Liver (tissue), 9 donors: ENCODE measurements around the gene EPB41L1. TPM values are rescaled to one million over a fixed set of nuclear protein-coding genes. Genes with fewer than 3 reads are reported as not detected.

ENCODE experiments used
- DNase-seq: peaks from one replicate; pipeline ENCODE4 v3.0.0-alpha.2; 2017; ENCODE audit warnings: low spot score
- H3K27ac ChIP-seq, 2 donors: one replicate each; pipeline ENCODE4 v1.7.0; 2013; ENCODE audit warnings: inconsistent platforms in 2 of 2, low read length in 2 of 2, control low read depth in 1 of 2, low read depth in 1 of 2, mild to moderate bottlenecking in 1 of 2
- H3K27me3 ChIP-seq, 4 donors: one replicate each; pipeline versions ENCODE4 v1.6.1 to v1.7.0; 2013; ENCODE audit warnings: low read length in 3 of 4, inconsistent platforms in 1 of 4, mild to moderate bottlenecking in 1 of 4, moderate library complexity in 1 of 4; ENCODE audit not compliant: control insufficient read depth in 4 of 4, insufficient read depth in 4 of 4
- H3K36me3 ChIP-seq, 4 donors: one replicate each; pipeline versions ENCODE4 v1.6.1 to v1.7.0; 2013; ENCODE audit warnings: low read length in 3 of 4, mild to moderate bottlenecking in 3 of 4, low read depth in 1 of 4, moderate library complexity in 1 of 4; ENCODE audit not compliant: control insufficient read depth in 4 of 4, insufficient read depth in 3 of 4
- H3K4me1 ChIP-seq, 4 donors: one replicate each; pipeline versions ENCODE4 v1.6.1 to v1.7.0; 2013; ENCODE audit warnings: low read length in 3 of 4, mild to moderate bottlenecking in 3 of 4, moderate library complexity in 1 of 4; ENCODE audit not compliant: control insufficient read depth in 4 of 4, insufficient read depth in 4 of 4
- H3K4me3 ChIP-seq, 3 donors: one replicate each; pipeline versions ENCODE4 v1.6.1 to v1.7.0; 2013; ENCODE audit warnings: low read length in 3 of 3, control low read depth in 1 of 3, low read depth in 1 of 3, mild to moderate bottlenecking in 1 of 3
- H3K9ac ChIP-seq, 2 donors: one replicate each; pipeline ENCODE4 v1.7.0; 2013; ENCODE audit warnings: low read length in 2 of 2, mild to moderate bottlenecking in 2 of 2, moderate library complexity in 2 of 2, control low read depth in 1 of 2, low read depth in 1 of 2
- H3K9me3 ChIP-seq, 4 donors: one replicate each; pipeline versions ENCODE4 v1.6.1 to v1.7.0; 2013; ENCODE audit warnings: low read length in 3 of 4; ENCODE audit not compliant: control insufficient read depth in 4 of 4
- ATF3 ChIP-seq: IDR thresholded peaks from 2 replicates; pipeline ENCODE4 v1.6.1; 2016; ENCODE audit warnings: antibody characterized with exemption
- CTCF ChIP-seq: fragments of 150-350 bp; IDR thresholded peaks from 2 replicates; pipeline ENCODE4 v1.5.1; 2017; ENCODE audit warnings: improper control_type of control experiment, low read depth, low read length; ENCODE audit not compliant: missing input control
- EGR1 ChIP-seq, 2 donors: IDR thresholded peaks; 2 replicates each; pipeline ENCODE4 v1.6.1; 2016 to 2018; ENCODE audit warnings: antibody characterized with exemption in 2 of 2, low read depth in 2 of 2
- FOXA1 ChIP-seq: IDR thresholded peaks from 2 replicates; pipeline ENCODE4 v1.6.1; 2016; ENCODE audit warnings: antibody characterized with exemption
- FOXA2 ChIP-seq: IDR thresholded peaks from 2 replicates; pipeline ENCODE4 v1.6.1; 2016; ENCODE audit warnings: antibody characterized with exemption
- GABPA ChIP-seq, 2 donors: IDR thresholded peaks in 1 of 2; conservative IDR thresholded peaks in 1 of 2; 2 replicates each; pipeline ENCODE4 v1.6.1; 2016; ENCODE audit warnings: antibody characterized with exemption in 2 of 2, mild to moderate bottlenecking in 1 of 2, moderate library complexity in 1 of 2
- HNF4A ChIP-seq, 2 donors: conservative IDR thresholded peaks; 2 replicates each; pipeline ENCODE4 v1.6.1; 2016; ENCODE audit warnings: antibody characterized with exemption in 2 of 2, mild to moderate bottlenecking in 2 of 2
- HNF4G ChIP-seq: IDR thresholded peaks from 2 replicates; pipeline ENCODE4 v1.6.1; 2016; ENCODE audit warnings: antibody characterized with exemption
- JUND ChIP-seq, 2 donors: IDR thresholded peaks; 2 replicates each; pipeline ENCODE4 v1.6.1; 2016; ENCODE audit warnings: antibody characterized with exemption in 2 of 2
- NR2F2 ChIP-seq: IDR thresholded peaks from 2 replicates; pipeline ENCODE4 v1.6.1; 2016; ENCODE audit warnings: antibody characterized with exemption
- RAD21 ChIP-seq, 2 donors: IDR thresholded peaks; 2 replicates each; pipeline ENCODE4 v1.6.1; 2016; ENCODE audit warnings: antibody characterized with exemption in 2 of 2, mild to moderate bottlenecking in 2 of 2
- REST ChIP-seq: IDR thresholded peaks from 2 replicates; pipeline ENCODE4 v1.6.1; 2016; ENCODE audit warnings: antibody characterized with exemption, mild to moderate bottlenecking
- RXRA ChIP-seq, 2 donors: IDR thresholded peaks; 2 replicates each; pipeline ENCODE4 v1.6.1; 2017 to 2018; ENCODE audit warnings: antibody characterized with exemption in 2 of 2, mild to moderate bottlenecking in 1 of 2
- SP1 ChIP-seq: IDR thresholded peaks from 2 replicates; pipeline ENCODE4 v1.6.1; 2018; ENCODE audit warnings: antibody characterized with exemption, mild to moderate bottlenecking
- TAF1 ChIP-seq: conservative IDR thresholded peaks from 2 replicates; pipeline ENCODE4 v1.6.1; 2016; ENCODE audit warnings: antibody characterized with exemption, mild to moderate bottlenecking
- YY1 ChIP-seq: IDR thresholded peaks from 2 replicates; pipeline ENCODE4 v1.6.1; 2016; ENCODE audit warnings: antibody characterized with exemption, mild to moderate bottlenecking
- WGBS: extraction: QIAGEN DNeasy Blood & Tissue Kit; methylation state at CpG from one replicate; pipeline ENCODE4 v1.1.7; 2013; 5-methylcytosine and 5-hydroxymethylcytosine counted together
- polyA plus RNA-seq, 2 donors: library from polyadenylated mRNA; stranded (reverse) in 1 of 2; unstranded in 1 of 2; fragments of 200-250 nt in 1 of 2; fragments of >200 nt in 1 of 2; fragmentation: Nextera tagmentation in 1 of 2; extraction: Ambion mirVana in 1 of 2; gene quantifications; one replicate each; pipeline versions ENCODE4 v1.2.1 to v1.2.3, GENCODE V29; 2013 to 2015
- total RNA-seq, 2 donors: library from RNA; depleted of rRNA; stranded (reverse); fragments of >200 nt; gene quantifications; one replicate each; pipeline ENCODE4 v1.2.3, GENCODE V29; 2014
- donor health status: healthy.
- donor health status: healthy.
- donor health status: healthy.
- donor health status: healthy.
- donor health status: healthy.

Gene EPB41L1
- total and polyA plus RNA-seq, 4 donors, result 2.4 to 11.9 (median 4.3) TPM

GRCh38 chr20:36196676-36197075 lies 42.1 kb downstream of the EPB41L1 start:
- Histone ChIP-seq H3K4me1 (no peaks in the 10 kb centered on the region), H3K36me3 (peaks cover 0 to 6% (median 0%) of the 10 kb centered on the region in 4 donors), H3K27me3 (no peaks in the 10 kb centered on the region), H3K27ac (no peak overlapping the region), H3K4me3 (no peak overlapping the region), H3K9me3 (no peaks in the 10 kb centered on the region), H3K9ac (no peak overlapping the region)
- DNase-seq, result no peak
- no peak for TF ChIP-seq GABPA (IDR thresholded peaks at IDR 0.05 in 1 of 2, conservative IDR thresholded peaks at IDR 0.05 in 1 of 2)
- 68% methylated on average over 2 of the region's 2 CpGs for WGBS

- H3K9ac ChIP-seq, result no peak overlapping the region
- no peaks in the 10 kb centered on the region for H3K4me1 ChIP-seq
- H3K27ac ChIP-seq, result no peak overlapping the region
- WGBS, result 93% methylated on average over 2 of the region's 2 CpGs
- TF ChIP-seq TAF1 (no peak), ATF3 (no peak), EGR1 (IDR thresholded peaks at IDR 0.05; ENCODE audit: low read depth in 2 of 2) (no peak), RXRA (IDR thresholded peaks at IDR 0.05) (no peak), HNF4A (conservative IDR thresholded peaks at IDR 0.05) (no peak), NR2F2 (no peak), FOXA1 (no peak), FOXA2 (no peak), JUND (IDR thresholded peaks at IDR 0.05) (no peak), RAD21 (IDR thresholded peaks at IDR 0.05) (no peak), GABPA (IDR thresholded peaks at IDR 0.05 in 1 of 2, conservative IDR thresholded peaks at IDR 0.05 in 1 of 2) (no peak), YY1 (no peak), HNF4G (no peak), REST (no peak), SP1 (no peak)
- no peak overlapping the region for H3K4me3 ChIP-seq
- peaks cover 0 to 6% (median 0%) of the 10 kb centered on the region in 4 donors for H3K36me3 ChIP-seq
- no peak for DNase-seq
- H3K27me3 ChIP-seq, result no peaks in the 10 kb centered on the region
- H3K9me3 ChIP-seq, result no peaks in the 10 kb centered on the region
Observed at GRCh38 chr20:36197271-36197670, 42.7 kb downstream of the EPB41L1 start.

GRCh38 chr20:36199345-36200257 lies 45.1 kb downstream of the EPB41L1 start:
- TF ChIP-seq CTCF (peak; percentile 89), RAD21 (IDR thresholded peaks at IDR 0.05) (peak; percentile 88 to 93), YY1 (no peak), HNF4A (conservative IDR thresholded peaks at IDR 0.05) (no peak)
- Histone ChIP-seq H3K27me3 (no peaks in the 10 kb centered on the region), H3K4me3 (no peak overlapping the region), H3K27ac (no peak overlapping the region), H3K9me3 (no peaks in the 10 kb centered on the region), H3K9ac (no peak overlapping the region), H3K4me1 (no peaks in the 10 kb centered on the region), H3K36me3 (peaks cover 0 to 3% (median 0%) of the 10 kb centered on the region in 4 donors)
- 51% methylated on average over 6 of the region's 6 CpGs for WGBS
- DNase-seq, result peak; percentile 84
